ENCODE measurements around the gene RNF113B.

RNF113B gene

DNA sequence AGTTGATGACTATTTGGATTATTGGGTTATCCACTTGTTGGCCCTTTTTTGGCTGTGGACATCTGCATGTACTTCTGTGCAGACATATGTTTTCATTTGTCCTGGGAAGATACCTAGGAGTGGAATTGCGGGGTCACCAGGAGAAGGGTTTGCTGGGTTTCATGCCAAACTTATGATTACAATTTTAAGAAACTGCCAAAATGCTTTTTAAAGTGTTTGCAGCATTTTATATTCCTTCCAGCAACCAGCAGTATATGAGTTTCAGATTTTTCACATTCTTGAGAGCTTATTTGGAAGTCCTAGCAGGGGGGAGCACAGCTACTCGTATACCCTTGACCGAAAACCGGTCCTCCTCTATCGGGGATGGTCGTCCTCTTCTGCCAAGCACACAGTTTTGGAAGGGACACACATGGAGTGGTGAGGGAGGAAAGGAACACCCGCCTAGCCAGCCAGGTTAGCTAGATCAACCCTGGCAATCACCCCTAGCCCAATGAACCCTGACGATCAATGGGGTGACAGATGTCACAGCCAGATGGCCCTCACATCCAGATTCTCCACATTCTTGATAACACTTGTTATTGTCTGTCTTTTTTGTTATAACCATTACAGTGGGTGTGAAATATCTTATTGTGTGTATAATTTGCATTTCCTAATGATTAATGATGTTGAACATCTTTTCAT is 26.7 kb upstream of the RNF113B start:
- DNase-seq: no peak

DNA sequence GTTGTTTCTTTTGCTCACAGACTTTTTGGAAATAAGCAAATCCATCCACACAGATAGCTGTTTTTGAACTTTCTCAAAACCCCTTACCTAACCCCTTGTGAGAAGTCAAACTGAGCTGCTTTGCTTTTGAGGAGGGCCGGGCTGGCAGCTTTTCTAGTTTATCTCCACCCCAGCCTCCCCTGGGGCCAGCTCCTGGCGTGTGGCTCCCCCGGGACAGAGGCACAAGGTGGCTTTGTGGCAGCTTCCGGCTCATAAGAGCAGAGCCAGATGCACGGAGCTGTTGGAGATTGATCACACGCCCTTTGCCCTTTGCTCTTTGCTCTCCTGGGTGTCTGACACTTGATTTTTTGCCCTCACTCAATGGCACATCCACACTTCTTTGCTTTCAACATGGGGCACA is 24.9 kb upstream of the RNF113B start:
- DNase-seq: no peak

DNA sequence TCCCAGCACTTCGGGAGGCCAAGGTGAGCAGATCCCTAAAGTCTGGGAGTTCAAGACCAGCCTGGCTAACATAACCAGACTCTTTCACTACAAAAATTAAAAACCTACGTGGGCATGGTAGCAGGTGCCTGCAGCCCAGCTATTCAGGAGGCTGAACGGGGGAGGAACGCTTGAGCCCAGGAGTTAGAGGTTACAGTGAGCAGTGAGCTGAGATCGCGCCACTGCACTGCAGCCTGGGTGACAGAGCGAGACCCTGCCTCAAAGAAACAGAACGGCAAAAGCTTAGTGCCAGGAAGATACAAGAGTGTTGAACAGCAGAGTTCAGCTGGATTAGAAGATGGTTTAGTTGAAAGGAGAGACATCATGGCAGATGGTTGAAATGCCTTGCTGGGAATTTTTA is 24.1 kb upstream of the RNF113B start:
- no peak for DNase-seq

DNA sequence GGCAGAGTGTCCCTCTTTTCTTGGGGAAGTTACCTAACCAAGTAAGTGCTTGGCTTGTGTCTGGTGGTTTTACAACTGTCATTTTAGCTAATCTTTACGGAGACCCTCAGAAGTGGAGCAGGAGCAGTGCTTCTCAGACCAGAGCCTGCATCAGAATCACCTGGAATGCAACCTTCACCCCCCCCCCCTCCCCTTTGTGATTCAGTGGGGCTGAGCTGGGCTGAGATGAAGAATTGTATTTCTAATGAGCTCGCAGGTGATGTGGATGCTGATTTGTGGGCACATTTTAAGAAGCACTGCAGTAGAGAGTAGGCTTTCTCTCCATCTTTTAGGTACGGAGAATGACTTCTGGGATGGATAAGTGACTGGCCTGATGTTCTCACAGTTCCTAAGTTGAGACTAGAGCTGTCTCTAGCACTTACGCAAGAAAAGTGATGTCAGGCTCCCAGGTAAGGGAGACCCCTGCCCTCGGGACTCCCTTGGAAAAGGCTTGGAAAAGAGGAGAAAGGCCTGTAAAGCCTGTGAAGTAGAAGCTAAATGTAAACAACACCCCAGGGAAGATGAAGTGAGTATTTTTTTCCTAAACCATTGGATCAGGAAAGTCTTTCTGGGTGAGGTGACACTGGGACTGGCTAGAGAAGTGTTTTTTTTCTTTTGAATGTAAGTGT is 23.3 kb upstream of the RNF113B start:
- no peak for DNase-seq

DNA sequence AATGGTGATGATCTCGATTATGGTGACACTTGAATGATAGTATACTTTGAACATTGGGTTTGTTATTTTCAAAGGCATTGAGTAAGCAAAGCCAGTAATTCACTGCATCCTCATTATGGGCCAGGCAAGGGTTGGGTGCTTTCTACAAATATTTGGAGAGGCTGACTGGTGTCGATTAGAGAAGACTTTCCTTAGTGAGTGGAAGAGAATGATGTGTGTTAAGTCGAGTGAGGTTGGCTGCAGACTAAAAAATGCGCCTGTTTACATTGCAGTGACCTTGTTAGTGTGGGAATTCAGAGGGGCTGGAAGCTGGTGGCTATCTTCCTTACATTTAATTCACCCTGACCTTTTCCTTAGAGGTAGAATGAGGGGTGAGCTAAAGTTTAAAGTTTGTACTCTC is 22.4 kb upstream of the RNF113B start:
- no peak for DNase-seq

DNA sequence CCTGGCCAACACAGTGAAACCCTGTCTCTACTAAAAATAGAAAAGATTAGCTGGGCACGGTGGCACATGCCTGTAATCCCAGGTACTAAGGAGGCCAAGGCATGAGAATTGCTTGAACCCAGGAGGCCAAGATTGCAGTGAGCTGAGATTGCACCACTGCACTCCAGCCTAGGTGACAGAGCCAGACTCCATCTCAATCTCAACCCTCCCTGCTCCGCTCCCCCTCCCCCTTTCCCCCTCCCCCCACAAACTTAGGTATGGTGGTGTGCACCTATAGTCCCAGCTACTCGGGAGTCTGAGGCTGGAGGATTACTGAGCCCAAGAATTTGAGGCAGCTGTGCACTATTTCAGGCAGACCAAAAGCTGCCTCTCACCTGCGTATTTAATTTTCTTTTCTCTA is 21.6 kb upstream of the RNF113B start:
- DNase-seq: no peak

DNA sequence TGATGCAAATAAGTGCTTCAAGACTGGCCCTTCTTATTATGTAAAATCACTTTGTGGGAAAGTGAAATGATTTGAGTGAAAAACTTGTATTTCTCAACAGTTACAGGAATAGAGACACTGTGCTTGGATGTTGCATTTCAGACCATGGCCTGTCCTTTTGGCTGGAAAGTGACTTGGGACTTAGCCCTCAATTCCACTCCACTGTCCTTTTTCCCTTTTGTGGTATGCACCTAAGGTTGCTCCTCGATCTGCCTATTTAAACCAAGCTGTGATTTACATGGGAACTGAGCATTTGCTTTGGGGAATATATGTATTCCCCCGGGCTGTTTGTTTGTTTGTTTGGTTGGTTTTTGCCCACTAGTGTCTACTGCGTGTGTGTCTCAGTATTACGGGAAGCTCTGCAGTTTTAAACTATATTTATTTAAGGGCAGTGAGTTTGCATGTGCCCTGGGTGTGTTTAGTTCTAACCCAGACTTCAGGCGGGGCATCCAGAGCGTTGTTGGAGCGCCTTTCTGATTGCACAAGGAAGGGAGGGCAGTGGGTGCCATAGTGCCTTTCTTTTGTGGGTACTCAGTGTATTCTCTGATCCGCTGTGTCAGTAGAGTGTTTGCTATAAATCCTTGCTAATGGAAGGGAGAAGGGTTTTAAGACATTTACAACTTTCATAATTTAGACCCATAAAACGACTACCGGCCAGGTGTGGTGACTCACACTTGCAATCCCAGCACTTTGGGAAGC is 18.2 kb upstream of the RNF113B start:
- no peak for DNase-seq

DNA sequence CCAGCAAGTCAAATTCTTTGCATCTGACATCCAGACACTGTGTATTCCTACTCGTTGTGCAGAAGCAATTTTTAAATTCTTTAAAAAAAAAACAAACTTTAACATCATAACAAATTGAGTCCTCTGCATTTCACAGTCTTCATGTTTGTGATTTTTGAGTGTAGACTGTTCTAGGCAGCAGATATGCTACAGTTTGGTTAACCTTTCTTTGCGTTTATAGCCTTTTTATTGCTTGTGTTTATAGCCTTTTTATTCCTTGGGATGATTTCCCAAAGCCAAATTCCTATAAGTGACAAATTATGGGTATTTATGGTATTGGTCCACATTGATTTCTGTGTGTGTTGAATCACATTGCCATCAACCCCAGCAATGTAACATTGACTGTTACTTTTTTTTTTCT is 14.9 kb upstream of the RNF113B start:
- DNase-seq: no peak

DNA sequence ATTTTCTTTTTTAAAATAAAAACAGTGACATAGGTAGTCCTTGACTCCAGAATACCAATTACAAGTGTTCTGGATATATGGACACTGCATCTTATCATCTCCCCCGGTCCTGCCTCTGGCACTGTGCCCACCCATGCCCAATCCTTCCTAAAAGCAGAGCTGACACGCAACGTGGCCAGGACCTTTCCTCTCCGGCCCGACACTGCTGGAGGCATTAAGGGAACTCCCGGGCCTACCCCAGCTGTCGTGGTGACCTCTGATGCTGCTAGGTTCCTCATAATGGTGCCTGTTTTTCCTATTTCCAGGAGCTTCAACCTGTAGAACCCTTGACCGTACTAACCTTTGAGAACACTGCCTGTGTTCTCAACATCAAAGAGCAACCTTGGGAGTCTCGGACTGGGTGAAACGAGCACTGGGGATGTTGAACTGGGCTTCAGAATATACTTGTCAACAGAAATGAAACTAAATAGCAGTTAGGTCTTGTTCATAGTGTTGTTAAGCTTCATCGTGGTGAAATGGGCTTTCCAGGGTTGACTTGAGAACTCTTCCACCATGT is 13.9 kb upstream of the RNF113B start:
- DNase-seq: no peak

DNA sequence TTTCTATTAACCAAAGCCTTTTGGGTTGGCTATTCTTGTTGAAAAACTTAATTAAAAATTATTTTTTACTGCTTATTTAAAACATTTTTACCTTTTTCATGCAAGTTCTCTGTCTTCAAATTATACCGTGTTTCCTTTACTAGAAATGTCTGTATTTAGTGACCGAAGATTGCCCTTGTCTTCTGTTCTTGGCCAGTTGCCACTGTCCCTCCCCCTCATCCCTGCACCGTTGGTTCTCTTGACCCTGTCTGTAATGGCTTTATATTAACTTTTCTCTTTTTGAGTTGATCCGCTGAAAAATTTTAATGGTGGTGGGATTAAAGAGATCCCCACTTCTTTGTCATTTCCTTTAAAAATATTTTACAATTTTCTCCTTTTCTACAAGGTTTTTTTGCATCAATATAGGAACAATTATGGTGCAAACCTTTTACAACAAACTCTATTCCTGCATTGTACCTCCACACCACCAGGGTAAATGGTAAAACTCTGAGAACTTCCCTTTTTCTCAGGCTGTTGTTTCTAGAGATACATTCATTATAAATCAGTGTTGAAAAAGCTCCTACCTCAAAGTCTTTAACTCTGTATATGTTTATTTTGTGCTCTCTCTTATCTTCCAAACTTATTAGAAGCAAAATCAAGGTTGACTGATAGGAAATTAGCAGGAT is 12.9 kb upstream of the RNF113B start:
- DNase-seq: peak; percentile 49

DNA sequence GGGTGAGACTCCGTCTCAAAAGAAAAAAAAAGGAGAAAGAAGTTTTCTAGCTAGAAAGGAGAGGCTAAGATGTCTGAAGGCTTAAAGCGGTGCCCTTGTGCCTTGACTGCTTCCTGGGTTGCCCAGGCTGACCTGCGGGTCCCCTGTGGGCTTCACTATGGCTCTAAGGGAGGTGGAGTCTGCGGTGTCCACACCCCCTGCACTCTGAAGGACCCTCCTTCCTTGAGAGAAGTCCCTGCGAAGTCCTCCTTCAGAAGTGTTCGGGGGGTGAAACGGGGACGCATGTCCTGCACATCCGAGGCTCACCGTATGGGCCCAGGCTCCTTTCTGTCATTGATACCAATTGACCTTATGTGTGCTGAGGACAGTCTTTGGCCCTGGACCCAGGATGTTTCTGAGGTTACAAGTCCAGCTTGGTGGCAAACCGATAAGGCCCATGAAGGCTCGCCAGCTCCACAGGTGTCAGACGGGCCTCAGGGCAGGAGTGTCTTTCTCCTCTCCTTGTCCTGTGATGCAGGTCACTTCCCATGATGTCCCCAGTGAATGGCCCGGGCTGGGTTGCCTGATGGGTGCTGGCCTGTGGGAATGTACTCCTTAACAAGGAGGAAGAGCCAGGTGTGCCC is 11.6 kb upstream of the RNF113B start:
- DNase-seq: no peak

DNA sequence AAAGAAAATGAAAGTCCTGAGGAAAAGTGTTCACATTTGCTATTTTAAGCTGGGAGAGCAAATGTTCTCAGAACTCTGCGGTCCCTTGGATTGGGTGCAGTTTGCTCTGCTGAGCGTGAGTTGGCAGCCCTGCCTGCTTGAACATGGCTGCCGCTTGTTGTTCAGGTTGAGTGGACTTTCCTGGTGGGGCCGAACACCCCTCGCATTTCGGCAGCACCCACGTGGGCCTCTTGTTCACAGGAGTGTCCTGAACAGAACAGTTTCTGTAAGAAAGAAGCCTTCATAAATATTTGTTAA is 10.8 kb upstream of the RNF113B start:
- DNase-seq: no peak

DNA sequence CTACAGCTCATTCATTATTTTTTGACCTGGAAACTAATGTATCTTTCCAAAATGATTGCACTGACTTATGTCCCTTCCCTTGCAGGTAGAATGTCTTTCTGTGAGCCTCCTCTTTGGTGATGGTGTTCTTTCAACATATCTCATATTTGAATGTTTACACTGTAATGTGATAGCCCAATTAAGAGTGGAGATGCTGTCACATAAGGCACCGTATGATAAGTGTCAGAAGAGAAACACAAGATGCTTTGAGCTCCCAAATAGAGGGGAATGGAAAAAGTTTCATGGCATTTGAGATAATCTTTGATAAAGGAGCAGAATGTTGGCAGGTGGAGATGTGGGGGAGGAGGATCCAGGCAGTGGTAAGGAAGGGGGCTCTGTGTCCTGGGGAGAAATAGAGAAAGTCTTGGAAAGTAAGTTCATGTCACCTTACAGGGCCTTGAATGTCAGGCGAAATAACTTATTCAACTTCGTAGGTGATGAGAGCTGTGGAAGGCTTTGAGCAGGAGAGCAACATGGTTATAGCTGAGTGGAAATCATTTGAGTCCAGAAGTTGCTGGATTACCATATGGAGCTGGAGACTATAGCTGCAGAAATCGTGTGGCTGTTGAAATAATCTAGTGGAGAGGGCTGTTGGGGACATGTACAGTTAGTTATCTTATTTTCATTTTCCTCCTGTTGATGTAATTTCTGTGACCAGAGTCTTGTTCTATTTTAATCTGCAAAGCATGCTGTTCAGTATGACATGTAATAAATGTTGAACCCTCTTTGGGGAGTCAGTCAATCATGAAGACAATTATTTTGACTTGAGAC is 10.3 kb upstream of the RNF113B start:
- DNase-seq: peak; percentile 37

DNA sequence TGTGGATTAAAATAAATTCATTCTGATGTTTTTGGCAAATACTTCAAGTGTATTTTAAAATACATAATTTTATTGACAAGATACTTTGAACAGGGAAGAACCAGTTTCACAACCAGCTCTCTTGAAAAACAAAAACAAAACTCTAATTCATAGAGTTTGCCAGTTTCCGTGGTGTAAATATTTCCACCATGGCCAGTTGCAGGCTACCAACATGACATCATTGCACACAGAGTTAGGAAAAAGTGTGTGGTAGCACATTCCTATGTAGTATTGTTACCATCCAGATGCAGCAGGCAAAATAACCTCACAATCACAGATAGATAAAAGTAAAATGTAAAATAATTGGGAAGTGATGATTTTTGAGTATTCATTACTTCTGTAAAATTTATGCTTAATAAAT is 7.7 kb upstream of the RNF113B start:
- no peak for DNase-seq

DNA sequence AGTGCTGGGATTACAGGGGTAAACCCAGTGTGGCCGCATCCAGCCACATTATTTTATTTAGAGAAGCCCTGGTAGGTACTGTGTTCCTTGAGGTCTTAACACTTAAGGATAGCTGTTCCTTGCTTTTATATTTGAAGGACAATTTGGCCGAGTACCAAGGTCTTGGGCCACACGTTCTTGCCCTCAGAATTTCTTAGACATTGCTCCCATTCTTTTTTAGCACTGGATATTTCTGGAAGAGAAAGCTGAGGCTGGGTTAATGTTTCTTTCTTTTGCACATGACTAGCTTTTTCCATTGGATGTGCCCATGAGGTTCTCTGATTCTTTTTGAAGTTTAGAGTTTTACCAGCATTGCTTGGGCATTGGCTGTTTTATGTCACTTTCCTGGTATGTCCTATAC is 5.5 kb upstream of the RNF113B start:
- DNase-seq: no peak

DNA sequence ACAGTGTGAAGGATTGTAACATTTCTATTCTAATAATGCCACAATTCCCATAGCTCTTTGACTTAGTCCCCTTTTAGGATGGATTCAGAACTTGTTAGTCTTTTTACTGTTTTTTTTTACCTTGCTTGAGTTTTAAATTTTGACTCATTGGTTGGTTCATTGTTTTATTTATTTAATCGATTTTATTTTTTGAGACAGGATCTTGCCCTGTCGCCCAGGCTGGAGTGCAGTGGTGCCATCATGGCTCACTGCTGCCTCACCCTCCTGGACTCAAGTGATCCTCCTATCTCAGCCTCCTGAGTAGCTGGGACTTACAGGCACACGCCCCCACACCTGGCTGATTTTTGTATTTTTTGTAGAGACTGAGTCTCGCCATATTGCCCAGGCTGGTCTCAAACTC is 5.1 kb upstream of the RNF113B start:
- DNase-seq: no peak

DNA sequence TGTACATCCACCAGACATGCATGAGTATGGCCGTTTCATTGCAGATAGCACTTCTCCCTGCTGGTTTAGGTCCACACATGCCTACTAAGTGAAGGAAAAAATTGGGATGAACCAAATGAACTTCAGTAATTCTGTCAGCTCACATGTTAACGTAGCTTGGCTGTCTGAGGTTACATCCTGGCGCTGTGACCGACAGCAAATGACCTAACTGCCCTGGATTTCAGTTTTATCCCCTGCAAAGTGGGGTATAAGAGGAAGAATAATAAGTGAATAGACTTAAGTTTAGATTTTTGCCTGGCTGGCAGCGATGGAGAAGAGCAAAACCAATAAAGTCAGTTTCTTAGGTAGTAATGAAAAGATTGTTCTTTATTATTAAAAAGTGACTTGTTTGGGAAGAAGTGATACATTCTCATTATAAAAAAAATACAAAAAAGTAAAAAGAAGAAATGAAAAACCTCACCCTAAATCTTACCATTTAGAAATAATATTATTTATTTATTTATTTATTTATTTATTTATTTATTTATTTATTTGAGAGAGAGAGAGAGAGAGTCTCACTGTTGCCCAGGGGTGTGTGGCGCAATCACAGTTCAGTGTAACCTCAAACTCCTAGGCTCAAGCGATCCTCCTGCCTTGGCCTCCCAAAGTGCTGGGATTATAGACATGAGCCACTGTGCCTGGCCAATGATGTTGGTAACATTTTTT is 4.2 kb upstream of the RNF113B start:
- DNase-seq: no peak

DNA sequence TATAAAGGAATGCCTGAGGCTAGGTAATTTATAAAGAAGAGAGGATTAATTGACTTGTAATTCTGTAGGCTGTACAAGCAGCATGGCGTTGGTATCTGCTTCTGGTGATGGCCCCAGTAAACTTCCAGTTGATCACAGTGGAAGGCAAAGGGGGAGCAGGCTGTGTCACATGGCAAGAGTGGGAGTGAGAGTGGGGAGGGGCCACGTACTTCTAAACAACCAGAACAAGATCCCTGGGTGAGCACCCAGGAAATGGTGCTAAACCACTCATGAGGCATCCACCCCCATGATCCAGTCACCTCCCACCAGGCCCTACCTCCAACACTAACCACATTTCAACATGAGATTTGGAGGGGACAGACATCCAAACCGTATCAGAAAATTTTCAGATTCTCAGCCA is 3.0 kb upstream of the RNF113B start:
- peak; percentile 2 for DNase-seq

DNA sequence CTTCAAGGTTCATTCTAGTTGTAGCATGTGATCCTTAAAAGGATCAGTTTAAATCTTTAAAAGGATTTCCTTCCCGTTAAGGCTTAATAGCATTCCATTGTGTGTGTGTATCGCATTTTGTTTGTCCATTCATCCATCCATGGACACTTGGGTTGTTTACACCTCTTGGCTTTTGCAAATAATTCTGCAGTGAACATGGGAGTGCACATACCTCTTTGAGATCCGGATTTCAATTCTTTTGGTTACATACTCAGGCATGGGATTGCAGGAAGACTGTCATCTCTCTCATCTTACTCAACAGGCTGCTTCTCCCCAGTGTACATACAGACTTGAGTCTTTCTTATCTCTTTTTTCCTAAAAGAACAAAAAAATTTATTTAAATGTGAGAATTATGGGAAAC is 1.2 kb downstream of the RNF113B start:
- DNase-seq: no peak

DNA sequence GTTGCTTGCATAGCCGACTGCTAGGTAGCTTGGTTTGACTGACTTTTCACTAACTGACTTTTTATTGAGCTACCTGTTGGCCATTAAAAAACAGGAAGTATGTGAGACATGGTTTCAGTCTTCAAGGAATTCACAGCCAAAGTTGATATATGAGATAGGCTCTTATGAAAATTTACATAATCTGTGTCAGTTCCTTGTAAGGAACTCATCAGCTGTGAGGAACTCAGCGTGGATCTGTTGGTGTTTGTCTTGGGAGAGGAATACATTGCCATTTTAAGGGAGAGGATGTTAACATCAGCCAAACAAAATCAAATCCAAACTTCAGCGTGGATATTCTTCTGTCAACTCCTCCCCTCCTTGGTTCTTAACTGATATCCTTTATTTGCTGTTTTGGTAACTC is 2.0 kb downstream of the RNF113B start:
- peak; percentile 31 for DNase-seq

DNA sequence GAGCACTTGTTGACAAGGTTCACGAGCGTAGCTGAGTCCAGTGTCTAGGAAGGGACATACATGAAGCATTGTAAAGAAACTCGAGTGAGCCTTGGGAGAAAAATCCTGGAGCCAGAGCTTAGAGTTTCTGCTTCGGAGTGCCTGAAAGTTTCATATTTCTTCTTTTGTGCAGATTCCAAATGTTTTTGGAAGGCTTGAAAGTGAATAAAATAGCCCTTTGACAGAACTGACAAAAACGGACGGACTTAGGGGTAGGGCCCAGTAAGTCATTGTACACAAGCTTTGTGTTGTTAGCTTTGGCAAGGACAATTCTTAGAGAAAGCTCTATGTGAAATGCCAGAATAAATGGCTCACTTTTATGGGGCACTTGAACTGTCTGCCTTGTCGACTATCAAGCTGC is 2.8 kb downstream of the RNF113B start:
- DNase-seq: no peak
